A673 (cell line): ENCODE data around the gene TARBP1.

Experiments
- EZH2 ChIP-seq: fragments of 200-600 bp; sonication (generic); IDR thresholded peaks from 2 replicates; pipeline ENCODE4 v1.6.1; 2017; ENCODE audit warnings: borderline replicate concordance, low read depth, mild to moderate bottlenecking, mixed read lengths, antibody characterized with exemption, low read length; ENCODE audit not compliant: poor library complexity, severe bottlenecking
- TF ChIP-seq, protein P1 (sequence below): fragments of 300-800, 200-600 bp; sonication (generic); conservative IDR thresholded peaks from 2 replicates; pipeline ENCODE4 v1.5.1; 2017; ENCODE audit warnings: low read depth, mild to moderate bottlenecking, antibody characterized with exemption, low read length, moderate library complexity, mixed read lengths

DNA sequence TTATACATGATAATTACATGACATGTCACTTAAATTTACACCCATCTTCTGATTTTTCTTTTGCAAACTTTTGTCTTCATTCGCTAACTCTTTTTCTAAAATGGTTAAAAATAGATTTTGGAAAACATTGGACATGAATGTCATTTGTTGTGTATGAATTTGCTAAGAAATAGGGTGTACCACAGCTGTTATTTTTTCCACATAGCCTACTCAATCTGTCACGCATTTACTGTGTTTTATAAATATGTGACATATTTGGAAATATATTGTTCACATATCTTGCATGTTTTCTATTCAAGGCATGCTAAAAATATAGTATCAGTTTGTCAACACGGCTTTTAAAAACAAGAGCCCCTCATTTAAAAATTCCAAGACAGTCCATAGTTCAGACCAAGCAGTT, 47.9 kb upstream of the TARBP1 start:
- TF ChIP-seq, protein P1, sequence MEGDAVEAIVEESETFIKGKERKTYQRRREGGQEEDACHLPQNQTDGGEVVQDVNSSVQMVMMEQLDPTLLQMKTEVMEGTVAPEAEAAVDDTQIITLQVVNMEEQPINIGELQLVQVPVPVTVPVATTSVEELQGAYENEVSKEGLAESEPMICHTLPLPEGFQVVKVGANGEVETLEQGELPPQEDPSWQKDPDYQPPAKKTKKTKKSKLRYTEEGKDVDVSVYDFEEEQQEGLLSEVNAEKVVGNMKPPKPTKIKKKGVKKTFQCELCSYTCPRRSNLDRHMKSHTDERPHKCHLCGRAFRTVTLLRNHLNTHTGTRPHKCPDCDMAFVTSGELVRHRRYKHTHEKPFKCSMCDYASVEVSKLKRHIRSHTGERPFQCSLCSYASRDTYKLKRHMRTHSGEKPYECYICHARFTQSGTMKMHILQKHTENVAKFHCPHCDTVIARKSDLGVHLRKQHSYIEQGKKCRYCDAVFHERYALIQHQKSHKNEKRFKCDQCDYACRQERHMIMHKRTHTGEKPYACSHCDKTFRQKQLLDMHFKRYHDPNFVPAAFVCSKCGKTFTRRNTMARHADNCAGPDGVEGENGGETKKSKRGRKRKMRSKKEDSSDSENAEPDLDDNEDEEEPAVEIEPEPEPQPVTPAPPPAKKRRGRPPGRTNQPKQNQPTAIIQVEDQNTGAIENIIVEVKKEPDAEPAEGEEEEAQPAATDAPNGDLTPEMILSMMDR, result no peak
- TF ChIP-seq EZH2, result no peak
